Erythroblast (primary cell): ENCODE results near the gene RNF43.

Experiments used
- GATA1 ChIP-seq: IDR thresholded peaks from 2 replicates; pipeline ENCODE4 v1.6.1; 2011; ENCODE audit warnings: low read depth, mild to moderate bottlenecking, control low read depth, low read length, moderate library complexity
- POLR2A ChIP-seq: IDR thresholded peaks from 2 replicates; pipeline ENCODE4 v1.6.1; 2011; ENCODE audit warnings: mild to moderate bottlenecking, low read length

DNA sequence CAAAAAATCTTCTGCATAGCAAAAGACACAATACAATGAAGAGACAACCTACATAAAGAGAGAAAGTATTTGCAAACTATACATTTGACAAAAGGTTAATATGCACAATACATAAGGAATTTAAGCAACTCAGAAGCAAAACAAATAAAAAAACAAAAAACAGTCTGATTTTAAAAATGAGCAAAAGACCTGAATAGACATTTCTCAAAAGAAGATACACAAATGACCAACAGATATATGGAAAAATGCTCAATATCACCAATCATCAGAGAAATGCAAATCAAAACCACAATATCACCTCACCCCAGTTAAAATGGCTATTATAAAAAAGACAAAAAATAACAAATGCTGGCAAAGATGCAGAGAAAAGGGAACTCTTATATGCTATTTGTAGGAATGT lies 38.2 kb upstream of the RNF43 start:
- TF ChIP-seq POLR2A: no peak
- no peak for TF ChIP-seq GATA1
